Calu3 (cell line): ENCODE results near the gene ABCC6. TPM values are rescaled to one million over a fixed set of nuclear protein-coding genes. Genes with fewer than 3 reads are reported as not detected.
"Not testable (repeated sequence)": the region's sequence is repeated elsewhere in the genome, so short reads cannot be mapped to it uniquely, and the experiment has no call there.

Experiments
- BruUV-seq: library from RNA; stranded (reverse); fragments of 400-500 nt; replicated peaks from 2 replicates; lab custom pipeline; 2021; lab: Mats Ljungman, UMichigan
- CTCF ChIA-PET: fragments of 300-600 bp; sonication (Branson Sonifier 250); formaldehyde crosslinking; loops from one replicate; lab custom pipeline; 2022; ENCODE audit warnings: antibody characterized with exemption; lab: Charles Lee
- DNase-seq: peaks from one replicate; pipeline ENCODE4 v3.0.0; 2022
- H3K27ac Mint-ChIP-seq: one replicate; pipeline ENCODE4 v1.8.0; 2022; ENCODE audit warnings: mixed read lengths; ENCODE audit not compliant: unreplicated experiment
- H3K27me3 Mint-ChIP-seq: one replicate; pipeline ENCODE4 v1.8.0; 2022; ENCODE audit warnings: mixed read lengths; ENCODE audit not compliant: unreplicated experiment
- H3K36me3 Mint-ChIP-seq: one replicate; pipeline ENCODE4 v1.8.0; 2022; ENCODE audit warnings: mild to moderate bottlenecking, moderate library complexity, mixed read lengths; ENCODE audit not compliant: insufficient read depth, unreplicated experiment
- H3K4me1 Mint-ChIP-seq: one replicate; pipeline ENCODE4 v1.8.0; 2022; ENCODE audit warnings: mild to moderate bottlenecking, low read depth, mixed read lengths; ENCODE audit not compliant: unreplicated experiment
- H3K4me3 Mint-ChIP-seq: one replicate; pipeline ENCODE4 v1.8.0; 2022; ENCODE audit warnings: mild to moderate bottlenecking, low read depth, moderate library complexity, mixed read lengths; ENCODE audit not compliant: unreplicated experiment
- H3K9me3 Mint-ChIP-seq: one replicate; pipeline ENCODE4 v1.8.0; 2022; ENCODE audit warnings: low read depth, mixed read lengths; ENCODE audit not compliant: unreplicated experiment
- intact Hi-C: fragments of 100-400 bp; cut with micrococcal nuclease; formaldehyde crosslinking; loops from one replicate; pipeline ENCODE4 v1.10.0; 2022; ENCODE audit not compliant: unreplicated experiment
- total RNA-seq: library from RNA; stranded (reverse); gene quantifications from 2 replicates; pipeline ENCODE4 v1.2.3, GENCODE V29; 2022
- TF ChIP-seq, protein P1 (sequence below): fragments of 200-600 bp; IDR thresholded peaks from one replicate; pipeline ENCODE4 v1.8.0; 2022; ENCODE audit warnings: antibody characterized with exemption; ENCODE audit not compliant: unreplicated experiment

Gene ABCC6
- total RNA-seq, 1 experiment from 2014 or later, result 3.7 TPM

DNA sequence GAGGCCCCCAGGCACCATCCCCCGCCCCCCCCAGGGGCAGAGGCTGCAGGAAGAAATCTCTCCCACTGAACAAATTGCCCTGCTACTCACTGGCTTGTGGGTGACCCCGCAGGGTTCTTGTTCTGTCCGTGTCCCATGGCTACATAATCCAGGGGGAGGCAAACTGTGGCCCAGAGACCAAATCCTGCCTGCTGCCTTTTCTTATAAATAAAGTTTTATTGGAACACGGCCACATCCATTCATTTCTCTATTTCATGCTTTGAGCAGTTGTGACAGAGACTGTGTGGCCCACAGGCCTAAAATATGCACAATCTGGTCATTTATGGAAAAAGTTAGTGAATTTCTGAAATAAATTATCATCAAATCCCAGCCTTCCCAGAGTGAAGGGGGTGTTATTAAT, 38.2 kb downstream of the ABCC6 start:
- CTCF ChIA-PET, result no interaction called here
- H3K4me3 Mint-ChIP-seq, result no peak overlapping the region
- H3K27me3 Mint-ChIP-seq, result no peaks in the 10 kb centered on the region
- TF ChIP-seq, protein P1, sequence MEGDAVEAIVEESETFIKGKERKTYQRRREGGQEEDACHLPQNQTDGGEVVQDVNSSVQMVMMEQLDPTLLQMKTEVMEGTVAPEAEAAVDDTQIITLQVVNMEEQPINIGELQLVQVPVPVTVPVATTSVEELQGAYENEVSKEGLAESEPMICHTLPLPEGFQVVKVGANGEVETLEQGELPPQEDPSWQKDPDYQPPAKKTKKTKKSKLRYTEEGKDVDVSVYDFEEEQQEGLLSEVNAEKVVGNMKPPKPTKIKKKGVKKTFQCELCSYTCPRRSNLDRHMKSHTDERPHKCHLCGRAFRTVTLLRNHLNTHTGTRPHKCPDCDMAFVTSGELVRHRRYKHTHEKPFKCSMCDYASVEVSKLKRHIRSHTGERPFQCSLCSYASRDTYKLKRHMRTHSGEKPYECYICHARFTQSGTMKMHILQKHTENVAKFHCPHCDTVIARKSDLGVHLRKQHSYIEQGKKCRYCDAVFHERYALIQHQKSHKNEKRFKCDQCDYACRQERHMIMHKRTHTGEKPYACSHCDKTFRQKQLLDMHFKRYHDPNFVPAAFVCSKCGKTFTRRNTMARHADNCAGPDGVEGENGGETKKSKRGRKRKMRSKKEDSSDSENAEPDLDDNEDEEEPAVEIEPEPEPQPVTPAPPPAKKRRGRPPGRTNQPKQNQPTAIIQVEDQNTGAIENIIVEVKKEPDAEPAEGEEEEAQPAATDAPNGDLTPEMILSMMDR, result no peak
- peaks cover 5% of the 10 kb centered on the region for H3K36me3 Mint-ChIP-seq
- no TSS peak for BruUV-seq
- intact Hi-C loops, result no loop called here
- H3K4me1 Mint-ChIP-seq, result no peaks in the 10 kb centered on the region
- no peak overlapping the region for H3K27ac Mint-ChIP-seq
- no peaks in the 10 kb centered on the region for H3K9me3 Mint-ChIP-seq
- DNase-seq, result no peak

DNA sequence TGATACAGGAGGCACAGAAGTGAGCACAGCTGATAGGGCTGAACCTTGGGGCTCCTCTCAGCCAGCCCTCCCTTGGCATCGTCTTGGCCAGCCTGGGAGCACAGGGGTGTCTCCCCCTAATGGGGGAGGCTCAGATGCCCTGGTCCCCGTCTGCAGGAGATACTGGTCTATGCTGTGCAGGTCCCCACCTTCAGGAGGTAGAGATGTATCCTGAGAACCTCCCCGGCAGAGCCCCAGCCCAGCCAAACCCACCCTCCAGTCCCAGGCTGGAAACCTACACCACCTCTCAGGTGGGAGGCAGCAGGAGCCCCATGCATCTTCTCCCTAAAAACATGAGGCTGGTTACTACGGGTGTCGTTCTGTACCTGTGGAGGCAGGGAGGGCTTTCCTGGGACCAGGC, 38.7 kb downstream of the ABCC6 start:
- no peak overlapping the region for H3K4me3 Mint-ChIP-seq
- DNase-seq, result no peak
- no peaks in the 10 kb centered on the region for H3K9me3 Mint-ChIP-seq
- H3K36me3 Mint-ChIP-seq, result peaks cover 5% of the 10 kb centered on the region
- no peaks in the 10 kb centered on the region for H3K4me1 Mint-ChIP-seq
- H3K27ac Mint-ChIP-seq, result no peak overlapping the region
- H3K27me3 Mint-ChIP-seq, result no peaks in the 10 kb centered on the region
- BruUV-seq, result no TSS peak
- CTCF ChIA-PET, result no interaction called here
- TF ChIP-seq, protein P1, result no peak
- intact Hi-C loops, result no loop called here

DNA sequence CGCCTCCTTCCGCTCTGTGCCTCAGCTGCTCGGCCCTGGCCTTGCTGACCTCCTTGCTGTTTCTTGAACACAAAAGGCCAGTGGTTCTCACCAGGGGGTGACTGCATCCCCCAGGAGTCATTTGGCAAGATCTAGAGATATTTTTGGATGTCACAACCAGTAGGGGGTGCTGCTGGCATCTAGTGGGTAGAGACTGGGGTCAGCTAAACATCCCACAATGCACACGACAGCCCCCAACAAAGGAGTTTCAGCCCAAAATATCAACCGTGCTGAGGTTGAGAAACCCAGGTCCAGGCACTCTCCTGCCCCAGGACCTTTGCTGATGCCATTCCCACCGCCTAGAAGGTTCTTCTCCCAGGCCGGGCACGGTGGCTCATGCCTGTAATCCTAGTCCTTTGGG, 39.7 kb downstream of the ABCC6 start:
- no TSS peak for BruUV-seq
- intact Hi-C loops, result no loop called here
- H3K4me1 Mint-ChIP-seq, result no peaks in the 10 kb centered on the region
- CTCF ChIA-PET, result interaction anchor here (0.6 kb wide), 1 partner anchor 220 kb away, joined by 4 read pairs; no protein-coding TSS in a partner anchor
- H3K27me3 Mint-ChIP-seq, result no peaks in the 10 kb centered on the region
- no peak overlapping the region for H3K27ac Mint-ChIP-seq
- DNase-seq, result no peak
- TF ChIP-seq, protein P1, result no peak
- H3K9me3 Mint-ChIP-seq, result no peaks in the 10 kb centered on the region
- H3K36me3 Mint-ChIP-seq, result peaks cover 5% of the 10 kb centered on the region
- no peak overlapping the region for H3K4me3 Mint-ChIP-seq

DNA sequence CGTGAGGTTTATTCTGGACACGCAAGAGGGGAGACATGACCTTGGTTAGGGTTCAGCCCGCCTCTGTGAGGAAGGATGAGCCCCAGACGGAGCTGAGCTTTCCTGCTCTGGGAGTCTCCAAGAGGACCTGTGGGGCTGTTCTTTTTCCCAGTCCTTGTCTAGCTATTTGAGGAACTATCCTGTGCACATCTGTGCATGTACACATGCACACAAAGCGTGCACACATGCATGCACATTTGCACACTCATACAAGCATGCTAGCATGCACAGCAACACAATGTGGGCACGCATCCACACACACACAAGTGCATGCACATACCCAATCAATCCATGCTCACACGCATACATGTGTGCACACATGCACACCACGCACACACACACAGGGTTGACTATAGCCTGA, 40.4 kb downstream of the ABCC6 start:
- CTCF ChIA-PET, result interaction anchor here (0.6 to 0.9 kb wide), 2 partner anchors 10 to 26 kb away, joined by 4 to 5 read pairs; no protein-coding TSS in a partner anchor
- TF ChIP-seq, protein P1, result no peak
- H3K9me3 Mint-ChIP-seq, result no peaks in the 10 kb centered on the region
- DNase-seq, result no peak
- H3K27ac Mint-ChIP-seq, result no peak overlapping the region
- H3K4me1 Mint-ChIP-seq, result no peaks in the 10 kb centered on the region
- BruUV-seq, result no TSS peak
- H3K4me3 Mint-ChIP-seq, result no peak overlapping the region
- intact Hi-C loops, result no loop called here
- H3K27me3 Mint-ChIP-seq, result no peaks in the 10 kb centered on the region
- H3K36me3 Mint-ChIP-seq, result peaks cover 5% of the 10 kb centered on the region

DNA sequence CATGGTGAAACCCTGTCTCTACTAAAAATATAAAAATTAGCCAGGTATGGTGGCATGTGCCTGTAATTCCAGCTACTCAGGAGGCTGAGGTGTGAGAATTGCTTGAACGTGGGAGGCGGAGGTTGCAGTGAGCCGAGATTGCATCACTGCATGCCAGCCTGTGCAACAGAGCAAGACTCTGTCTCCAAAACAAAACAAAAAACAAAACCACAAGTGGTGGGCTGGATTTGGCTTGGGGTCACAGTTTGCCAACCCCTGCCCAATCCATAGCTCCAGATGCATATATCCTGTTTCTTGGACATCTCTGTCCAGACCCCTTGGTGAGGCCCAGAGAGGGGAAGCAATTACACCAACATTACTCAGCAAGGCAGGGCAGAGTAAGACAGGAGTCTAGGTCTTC, 41.5 kb downstream of the ABCC6 start:
- H3K9me3 Mint-ChIP-seq, H3K36me3 Mint-ChIP-seq, BruUV-seq, H3K4me1 Mint-ChIP-seq, intact Hi-C loops, H3K27ac Mint-ChIP-seq, H3K27me3 Mint-ChIP-seq, H3K4me3 Mint-ChIP-seq, DNase-seq: not testable (repeated sequence)
- CTCF ChIA-PET, result interaction anchor here (0.6 kb wide), 1 partner anchor 511 kb away, joined by 3 read pairs; no protein-coding TSS in a partner anchor
